ENCODE results near the gene OR3A2. TPM values are rescaled to one million over a fixed set of nuclear protein-coding genes. Genes with fewer than 3 reads are reported as not detected.
"Not testable (repeated sequence)": the region's sequence is repeated elsewhere in the genome, so short reads cannot be mapped to it uniquely, and the experiment has no call there.

Gene OR3A2
- total RNA-seq, 1 donor from 2014 or later = 3.0 TPM

DNA sequence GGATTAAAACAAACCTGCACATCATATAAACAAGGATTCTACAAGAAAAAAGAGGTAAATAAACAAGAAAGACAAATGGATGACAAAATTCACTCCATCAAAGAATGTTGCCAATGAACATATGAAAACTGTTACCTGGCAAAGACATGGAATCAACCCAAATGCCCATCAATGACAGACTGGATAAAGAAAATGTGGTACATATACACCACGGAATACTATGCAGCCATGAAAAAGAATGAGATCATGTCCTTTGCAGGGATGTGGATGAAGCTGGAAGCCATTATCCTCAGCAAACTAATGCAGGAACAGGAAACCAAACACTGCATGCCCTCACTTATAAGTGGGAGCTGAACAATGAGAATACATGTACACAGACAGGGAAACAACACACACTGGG, 92.6 kb downstream of the OR3A2 start:
- DNase-seq (ENCODE audit: low spot score) = not testable (repeated sequence)

DNA sequence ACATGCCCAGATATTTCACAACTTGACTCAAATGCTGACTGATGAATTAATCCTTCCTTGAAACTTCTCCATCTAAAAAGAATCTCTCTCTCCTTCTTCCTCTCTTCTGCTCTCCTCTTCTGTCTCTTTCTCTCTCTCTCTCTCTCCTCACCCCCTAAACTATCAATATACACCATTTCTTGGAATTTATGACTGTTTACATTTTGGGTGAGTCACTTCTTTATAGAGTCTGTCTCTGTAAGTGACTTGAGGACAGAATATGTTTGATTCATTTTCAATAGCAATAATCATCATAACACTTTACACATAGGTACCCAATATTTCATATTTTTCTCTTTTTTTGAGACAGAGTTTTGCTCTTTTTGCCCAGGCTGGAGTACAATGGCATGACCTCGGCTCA, 103.2 kb downstream of the OR3A2 start:
- no peak for DNase-seq (ENCODE audit: low spot score)

DNA sequence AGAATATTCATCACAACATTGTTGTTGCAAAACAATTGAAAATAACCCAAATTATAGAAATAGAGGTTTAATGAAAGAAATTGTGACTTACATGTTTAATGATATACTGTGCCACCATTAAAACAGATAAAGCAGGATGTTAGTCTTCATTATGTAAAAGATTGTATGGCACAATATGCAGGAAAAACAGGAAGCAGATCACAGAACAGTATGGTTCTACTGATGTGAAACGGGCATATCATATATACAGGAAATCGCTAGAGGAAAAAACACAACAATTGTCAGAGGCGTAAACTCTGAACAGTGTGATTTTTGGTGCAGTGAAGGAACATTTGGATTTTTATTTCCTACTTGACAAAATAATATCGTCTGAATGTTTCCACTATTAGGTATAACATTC, 110.0 kb downstream of the OR3A2 start:
- DNase-seq (ENCODE audit: low spot score) = no peak

DNA sequence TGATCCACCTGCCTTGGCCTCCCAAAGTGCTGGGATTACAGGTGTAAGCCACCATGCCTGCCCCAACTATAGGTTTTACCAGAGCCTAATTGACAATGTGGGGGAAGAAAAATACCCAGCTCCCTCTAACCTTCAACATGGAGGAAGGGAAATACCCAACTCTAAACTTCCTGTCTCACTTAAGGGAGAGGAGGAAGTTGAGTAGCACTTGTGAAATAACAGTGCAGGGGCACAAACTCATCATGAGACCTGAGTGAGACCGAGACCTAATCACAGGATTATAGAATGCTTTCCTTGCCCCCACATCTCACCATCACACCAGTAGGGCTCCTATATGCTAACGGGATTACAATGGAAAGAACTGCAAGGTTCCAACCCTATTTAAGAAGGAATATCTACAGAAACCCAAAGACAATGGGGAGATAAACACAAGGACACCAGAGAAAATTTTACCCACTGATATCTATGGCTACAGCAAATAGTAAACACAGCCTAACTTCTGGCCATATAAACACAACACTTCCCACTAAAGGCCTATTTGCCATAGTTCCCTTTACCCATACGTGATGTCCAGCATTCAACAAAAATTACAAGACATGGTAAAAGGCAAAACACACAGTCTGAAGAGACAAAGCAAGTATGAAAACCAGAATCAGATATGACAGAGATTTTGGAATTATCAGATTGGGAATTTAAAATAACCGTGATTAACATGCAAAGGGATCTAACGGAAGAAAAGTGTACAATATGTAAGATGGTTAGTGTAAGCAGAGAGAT, 114.8 kb downstream of the OR3A2 start:
- DNase-seq (ENCODE audit: low spot score) = no peak

DNA sequence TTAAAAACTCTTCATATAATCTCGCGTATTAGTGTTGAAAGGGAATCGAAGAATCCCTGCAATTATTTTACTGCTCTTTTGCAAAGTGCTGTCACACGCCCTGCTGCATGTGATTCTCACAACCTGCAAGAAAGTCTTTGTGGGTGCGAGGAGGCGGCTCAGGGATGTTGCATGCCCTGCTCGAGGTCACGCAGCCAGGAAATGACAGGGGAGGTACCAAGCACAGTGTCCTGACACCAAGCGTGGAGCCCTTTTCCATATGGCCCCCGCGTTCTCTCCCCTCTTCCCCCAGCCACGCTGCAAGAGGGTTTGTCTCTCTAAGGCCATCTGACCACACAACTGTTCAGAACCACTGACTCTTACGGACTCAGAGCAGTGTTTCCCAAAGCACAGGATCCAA, 125.5 kb downstream of the OR3A2 start:
- no peak for DNase-seq (ENCODE audit: low spot score)

DNA sequence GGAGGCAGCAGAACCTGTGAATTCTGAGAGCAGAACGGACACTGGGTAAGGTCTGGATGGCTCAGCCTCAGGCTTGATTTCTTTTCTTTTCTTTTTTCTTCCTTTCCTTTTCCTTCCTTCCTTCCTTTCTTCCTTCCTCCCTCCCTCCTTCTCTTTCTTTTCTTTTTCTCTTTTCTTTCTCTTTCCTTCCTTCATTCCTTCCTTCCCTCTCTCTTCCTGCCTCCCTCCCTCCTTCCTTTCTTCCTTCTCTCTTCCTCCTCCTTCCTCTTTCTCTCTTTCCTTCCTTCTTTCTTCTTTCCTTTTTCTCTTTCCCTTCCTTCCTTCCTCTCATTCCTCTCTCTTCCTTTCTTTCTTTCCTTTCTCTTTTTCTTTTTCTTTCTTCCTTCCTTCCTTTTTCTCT, 125.9 kb downstream of the OR3A2 start:
- DNase-seq (ENCODE audit: low spot score) = no peak

DNA sequence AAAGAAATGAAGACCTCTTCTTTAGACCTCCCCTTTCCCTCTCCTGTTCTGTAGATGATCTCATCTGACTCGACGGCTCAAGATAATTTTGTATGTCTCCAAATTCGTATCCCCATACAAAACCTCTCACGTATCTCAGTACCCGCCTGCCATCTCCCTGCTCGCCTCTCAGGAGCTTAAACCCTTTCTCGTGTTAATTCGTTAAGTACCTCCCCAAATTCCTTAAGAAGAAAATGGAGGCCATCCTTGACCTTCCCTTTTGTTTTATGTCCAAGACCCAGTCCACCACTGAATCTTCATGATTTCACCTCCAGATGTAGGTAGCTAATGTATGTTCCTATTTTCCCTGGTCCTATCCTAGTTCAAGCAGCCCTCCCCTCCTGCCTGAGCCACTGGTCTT, 129.5 kb downstream of the OR3A2 start:
- DNase-seq (ENCODE audit: low spot score) = no peak

DNA sequence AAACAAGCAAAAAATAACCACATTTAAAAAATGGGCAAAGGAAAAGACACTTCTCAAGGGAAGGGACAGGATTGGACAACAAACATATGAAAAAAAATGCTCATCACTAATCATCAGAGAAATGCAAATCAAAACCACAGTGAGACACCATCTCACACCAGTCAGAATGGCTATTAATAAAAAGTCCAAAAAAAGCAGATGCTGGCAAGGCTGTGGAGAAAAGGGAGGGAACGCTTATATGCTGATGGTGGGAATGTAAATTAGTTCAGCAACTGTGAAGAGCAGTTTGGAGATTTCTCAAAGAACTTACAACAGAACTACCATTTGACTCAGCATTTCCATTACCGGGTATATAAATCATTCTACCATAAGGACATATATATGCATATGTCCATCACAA, 137.1 kb downstream of the OR3A2 start:
- DNase-seq (ENCODE audit: low spot score) = not testable (repeated sequence)

DNA sequence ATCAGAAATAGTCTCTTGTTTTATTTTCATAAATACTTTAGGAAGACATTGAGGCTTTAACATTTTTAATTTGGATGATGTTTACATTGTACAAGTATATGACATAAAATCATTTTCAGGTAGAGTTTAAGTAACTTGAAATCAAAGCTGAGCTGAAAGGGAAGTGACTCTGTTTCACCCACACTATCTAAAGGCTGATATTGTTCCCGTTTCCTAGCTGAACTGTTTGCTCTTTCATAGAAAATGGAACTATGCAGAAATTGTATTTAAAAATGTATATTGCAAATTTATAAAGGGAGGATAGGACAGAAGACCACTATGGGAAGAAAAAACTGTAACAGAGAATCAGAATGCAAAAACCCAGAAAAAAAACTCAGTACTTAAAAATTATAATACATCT, 141.3 kb downstream of the OR3A2 start:
- not testable (repeated sequence) for DNase-seq (ENCODE audit: low spot score)

DNA sequence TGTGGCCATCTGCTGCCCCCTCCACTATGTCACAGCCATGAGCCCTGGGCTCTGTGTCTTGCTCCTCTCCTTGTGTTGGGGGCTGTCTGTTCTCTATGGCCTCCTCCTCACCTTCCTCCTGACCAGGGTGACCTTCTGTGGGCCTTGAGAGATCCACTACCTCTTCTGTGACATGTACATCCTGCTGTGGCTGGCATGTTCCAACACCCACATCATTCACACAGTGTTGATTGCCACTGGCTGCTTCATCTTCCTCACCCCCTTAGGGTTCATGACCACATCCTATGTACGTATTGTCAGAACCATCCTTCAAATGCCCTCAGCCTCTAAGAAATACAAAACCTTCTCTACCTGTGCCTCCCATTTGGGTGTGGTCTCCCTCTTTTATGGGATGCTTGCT, 145.1 kb downstream of the OR3A2 start:
- DNase-seq (ENCODE audit: low spot score) = not testable (repeated sequence)

DNA sequence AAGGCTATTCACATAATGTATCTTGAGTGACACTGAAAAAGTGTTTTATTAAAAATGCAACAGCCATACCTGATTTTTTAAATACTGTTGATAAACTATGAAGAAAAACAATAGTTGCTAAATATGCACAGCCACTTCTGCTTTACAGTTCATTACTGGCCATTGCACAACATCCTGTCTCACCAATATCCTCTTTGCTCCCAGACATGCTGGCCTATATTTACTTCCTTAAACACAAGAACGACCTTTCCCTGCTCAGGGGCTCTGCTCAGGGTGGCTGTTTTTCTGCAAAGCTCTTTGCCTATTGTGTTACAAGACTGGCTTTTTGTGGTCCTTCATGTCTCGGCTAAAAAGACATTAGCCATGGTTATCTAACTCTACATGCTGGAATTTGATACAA, 147.4 kb downstream of the OR3A2 start:
- not testable (repeated sequence) for DNase-seq (ENCODE audit: low spot score)

DNA sequence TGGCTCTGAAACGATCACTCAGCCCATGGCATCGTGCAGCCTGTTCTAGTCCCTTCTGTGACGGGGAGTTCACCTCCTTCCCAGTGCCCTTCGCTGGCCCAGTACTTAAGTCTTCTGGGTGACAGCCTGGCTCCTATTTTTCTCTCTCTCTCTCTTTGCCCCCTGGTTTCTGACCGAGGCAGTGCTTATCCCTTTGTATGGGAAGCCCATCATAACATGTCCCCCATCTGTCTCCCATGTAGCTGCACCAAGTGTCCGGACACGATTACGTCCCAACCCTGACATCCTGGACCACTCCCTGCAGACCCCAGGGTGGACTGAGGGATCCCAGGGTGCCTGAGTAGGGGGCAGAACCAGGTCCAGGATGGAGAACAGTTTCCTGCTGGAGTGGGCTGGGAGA, 153.8 kb downstream of the OR3A2 start:
- DNase-seq (ENCODE audit: low spot score) = not testable (repeated sequence)

Other genes starting within 250 kb of the OR3A2 start
- gene OR1A2, start 188.8 kb downstream of the OR3A2 start, total RNA-seq = not detected
- gene OR1A1, start 178.6 kb downstream of the OR3A2 start, total RNA-seq = not detected
- 0.81 TPM for gene OR3A1, start 87.9 kb downstream of the OR3A2 start, total RNA-seq
- not detected for gene OR1E1, start 12.1 kb upstream of the OR3A2 start, total RNA-seq
- not detected for gene OR3A3, start 25.1 kb upstream of the OR3A2 start, total RNA-seq
- gene OR1E2, start 47.5 kb upstream of the OR3A2 start, total RNA-seq = not detected
- gene SPATA22, start 85.5 kb upstream of the OR3A2 start, total RNA-seq = 0.32 TPM
- 2.4 TPM for gene ASPA, start 89.7 kb upstream of the OR3A2 start, total RNA-seq
- 5.7 TPM for gene TRPV3, start 171.5 kb upstream of the OR3A2 start, total RNA-seq
- 6.4 TPM for gene TRPV1, start 223.1 kb upstream of the OR3A2 start, total RNA-seq
- gene SHPK, start 249.9 kb upstream of the OR3A2 start, total RNA-seq = 14.5 TPM

Data from mucosa of gallbladder (tissue), 1 donor.